Measurements from ENCODE around the gene GPI. TPM values are rescaled to one million over a fixed set of nuclear protein-coding genes. Genes with fewer than 3 reads are reported as not detected.

The GPI gene
- total RNA-seq, 2 experiments from 2014 or later = 111 to 218 TPM

DNA sequence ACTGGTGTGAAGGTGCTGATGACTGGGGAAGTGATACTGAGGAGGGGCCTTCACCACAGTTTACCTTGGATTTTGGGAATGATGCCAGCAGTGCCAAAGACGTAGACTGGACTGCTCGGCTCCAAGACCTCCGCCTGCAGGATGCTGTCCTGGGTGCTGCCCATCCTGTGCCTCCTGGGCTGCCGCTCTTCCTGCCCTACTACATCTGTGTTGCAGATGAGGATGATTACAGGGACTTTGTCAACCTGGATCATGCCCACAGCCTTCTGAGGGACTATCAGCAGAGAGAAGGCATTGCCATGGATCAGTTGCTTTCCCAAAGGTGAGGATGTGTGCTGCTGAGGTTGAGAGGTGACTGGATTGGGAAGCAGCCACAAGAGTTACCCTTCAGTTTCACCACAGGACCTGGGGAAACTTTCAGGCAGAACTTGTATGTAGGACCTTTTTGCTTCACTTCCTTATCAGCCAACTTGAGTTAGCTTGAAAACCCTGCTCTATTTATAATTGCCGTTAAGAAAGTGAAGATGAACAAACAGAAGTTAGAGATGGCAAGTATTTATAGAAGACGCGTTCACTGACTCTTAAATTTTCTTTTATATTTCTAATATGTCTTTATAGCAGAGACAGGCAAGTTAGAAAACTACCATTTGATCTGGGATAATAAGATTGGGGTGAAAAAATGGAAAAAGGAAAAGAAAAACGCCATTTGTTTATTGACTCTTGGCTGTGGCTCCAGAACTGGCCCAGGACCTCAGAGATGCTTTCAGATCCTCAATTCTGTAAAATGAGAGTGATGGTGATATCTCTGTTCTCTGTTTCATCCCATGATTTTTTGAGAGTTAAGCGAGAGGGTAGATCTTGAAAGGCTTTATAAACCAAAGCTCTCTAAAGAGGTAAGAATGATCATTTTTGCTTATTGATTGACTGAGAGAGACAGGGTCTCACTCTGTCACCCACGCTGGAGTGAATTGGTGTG is 44.5 kb downstream of the GPI start:
- H3K27ac ChIP-seq (ENCODE audit: low read depth, low read length, poor library complexity, severe bottlenecking) = peak overlapping the region; percentile 68
- H3K9me2 ChIP-seq (ENCODE audit: insufficient read depth, low read length) = no peaks in the 10 kb centered on the region
- ChIA-PET POLR2A (no interaction called here), CTCF (ENCODE audit: unreplicated experiment) (no interaction called here)
- no peak for TF ChIP-seq CTCF (conservative IDR thresholded peaks at IDR 0.05; ENCODE audit: low read length)
- no peak for TF ChIP-seq EZH2phosphoT487 (IDR thresholded peaks at IDR 0.05; ENCODE audit: borderline replicate concordance, low read depth, low read length)
- peaks cover 44% of the 10 kb centered on the region for H3K79me2 ChIP-seq (ENCODE audit: insufficient read depth, low read depth, low read length)
- DNase-seq (ENCODE audit: low spot score) = no peak
- no peaks in the 10 kb centered on the region for H3K9me3 ChIP-seq (ENCODE audit: low read length)
- peaks cover 40% of the 10 kb centered on the region for H3K4me1 ChIP-seq (ENCODE audit: insufficient read depth, low read length, poor library complexity, severe bottlenecking)
- H4K20me1 ChIP-seq (ENCODE audit: insufficient read depth, low read length) = no peaks in the 10 kb centered on the region
- BruUV-seq (replicated peaks) = no TSS peak
- intact Hi-C loops (cut with micrococcal nuclease; ENCODE audit: unreplicated experiment) = no loop called here
- peaks cover 62% of the 10 kb centered on the region for H3K36me3 ChIP-seq (ENCODE audit: insufficient read depth, low read length)
- peak overlapping the region; percentile 42 for H3K4me2 ChIP-seq (ENCODE audit: low read length)
- no peak overlapping the region for H3K4me3 ChIP-seq (ENCODE audit: low read depth, low read length, poor library complexity, severe bottlenecking)
- H2AFZ ChIP-seq (ENCODE audit: low read length) = no peak overlapping the region

- TF ChIP-seq EZH2phosphoT487 (IDR thresholded peaks at IDR 0.05; ENCODE audit: borderline replicate concordance, low read depth, low read length) (no peak), CTCF (conservative IDR thresholded peaks at IDR 0.05; ENCODE audit: low read length) (no peak)
- Histone ChIP-seq H4K20me1 (ENCODE audit: insufficient read depth, low read length) (no peaks in the 10 kb centered on the region), H2AFZ (ENCODE audit: low read length) (no peak overlapping the region), H3K4me3 (ENCODE audit: low read depth, low read length, poor library complexity, severe bottlenecking) (no peak overlapping the region), H3K4me2 (ENCODE audit: low read length) (no peak overlapping the region), H3K36me3 (ENCODE audit: insufficient read depth, low read length) (peaks cover 79% of the 10 kb centered on the region), H3K4me1 (ENCODE audit: insufficient read depth, low read length, poor library complexity, severe bottlenecking) (peaks cover 30% of the 10 kb centered on the region), H3K27ac (ENCODE audit: low read depth, low read length, poor library complexity, severe bottlenecking) (no peak overlapping the region), H3K9me2 (ENCODE audit: insufficient read depth, low read length) (no peaks in the 10 kb centered on the region), H3K9me3 (ENCODE audit: low read length) (no peaks in the 10 kb centered on the region), H3K79me2 (ENCODE audit: insufficient read depth, low read depth, low read length) (peaks cover 27% of the 10 kb centered on the region)
- intact Hi-C loops (cut with micrococcal nuclease; ENCODE audit: unreplicated experiment) = no loop called here
- no TSS peak for BruUV-seq (replicated peaks)
- ChIA-PET POLR2A (interaction anchor here (1.4 kb wide), 1 partner anchor 16 kb away, joined by 3 read pairs; no protein-coding TSS in a partner anchor), CTCF (ENCODE audit: unreplicated experiment) (no interaction called here)
- DNase-seq (ENCODE audit: low spot score) = no peak
Measured at GRCh38 chr19:34411216-34411615, 46.2 kb downstream of the GPI start.

Measured in OCI-LY7 (cell line).